Testis (tissue), 2 donors: ENCODE measurements around the gene ZMIZ1.

ENCODE experiments used
- POLR2A ChIP-seq: fragments of 450-650 bp; IDR thresholded peaks from one replicate; pipeline ENCODE4 v1.6.1; 2017; ENCODE audit warnings: antibody characterized with exemption, mild to moderate bottlenecking, moderate library complexity
- TF ChIP-seq, protein P1 (sequence below), 3 experiments: fragments of 450-650 bp in 2 of 3; fragments of 200-600 bp in 1 of 3; sonication (generic) in 1 of 3; IDR thresholded peaks; one replicate each; pipeline ENCODE4 v1.5.1; 2016 to 2019; ENCODE audit warnings: antibody characterized with exemption in 3 of 3, mild to moderate bottlenecking in 2 of 3, moderate library complexity in 1 of 3

GRCh38 chr10:79222186-79222585 is 153.4 kb downstream of the ZMIZ1 start:
- TF ChIP-seq, protein P1, sequence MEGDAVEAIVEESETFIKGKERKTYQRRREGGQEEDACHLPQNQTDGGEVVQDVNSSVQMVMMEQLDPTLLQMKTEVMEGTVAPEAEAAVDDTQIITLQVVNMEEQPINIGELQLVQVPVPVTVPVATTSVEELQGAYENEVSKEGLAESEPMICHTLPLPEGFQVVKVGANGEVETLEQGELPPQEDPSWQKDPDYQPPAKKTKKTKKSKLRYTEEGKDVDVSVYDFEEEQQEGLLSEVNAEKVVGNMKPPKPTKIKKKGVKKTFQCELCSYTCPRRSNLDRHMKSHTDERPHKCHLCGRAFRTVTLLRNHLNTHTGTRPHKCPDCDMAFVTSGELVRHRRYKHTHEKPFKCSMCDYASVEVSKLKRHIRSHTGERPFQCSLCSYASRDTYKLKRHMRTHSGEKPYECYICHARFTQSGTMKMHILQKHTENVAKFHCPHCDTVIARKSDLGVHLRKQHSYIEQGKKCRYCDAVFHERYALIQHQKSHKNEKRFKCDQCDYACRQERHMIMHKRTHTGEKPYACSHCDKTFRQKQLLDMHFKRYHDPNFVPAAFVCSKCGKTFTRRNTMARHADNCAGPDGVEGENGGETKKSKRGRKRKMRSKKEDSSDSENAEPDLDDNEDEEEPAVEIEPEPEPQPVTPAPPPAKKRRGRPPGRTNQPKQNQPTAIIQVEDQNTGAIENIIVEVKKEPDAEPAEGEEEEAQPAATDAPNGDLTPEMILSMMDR (IDR thresholded peaks at IDR 0.05): no peak
- TF ChIP-seq POLR2A: no peak
